ENCODE measurements around the gene TIMP3. TPM values are rescaled to one million over a fixed set of nuclear protein-coding genes. Genes with fewer than 3 reads are reported as not detected.
"Not testable (repeated sequence)": the region's sequence is repeated elsewhere in the genome, so short reads cannot be mapped to it uniquely, and the experiment has no call there.

TIMP3 gene
- total RNA-seq = 69.8 and 194 TPM in 2 replicates

- no peak for DNase-seq (ENCODE audit: extremely low read depth, low read depth, low spot score)
Measured at GRCh38 chr22:32801537-32802236, at the start of gene TIMP3. TIMP3 (plus strand) TSS chr22:32801705; CDS start chr22:32802002, 297 bp downstream.

- no peak for DNase-seq (ENCODE audit: extremely low read depth, low read depth, low spot score)
Measured at GRCh38 chr22:32752326-32752725, 49.2 kb upstream of the TIMP3 start.

- no peak for DNase-seq (ENCODE audit: extremely low read depth, low read depth, low spot score)
Measured at GRCh38 chr22:32752816-32753520, 48.5 kb upstream of the TIMP3 start.

GRCh38 chr22:32753591-32753990, 47.9 kb upstream of the TIMP3 start:
- DNase-seq (ENCODE audit: extremely low read depth, low read depth, low spot score) = no peak

- no peak for DNase-seq (ENCODE audit: extremely low read depth, low read depth, low spot score)
Measured at GRCh38 chr22:32754413-32755041, 47.0 kb upstream of the TIMP3 start.

GRCh38 chr22:32757086-32757762, 44.3 kb upstream of the TIMP3 start:
- DNase-seq (ENCODE audit: extremely low read depth, low read depth, low spot score) = not testable (repeated sequence)

- DNase-seq (ENCODE audit: extremely low read depth, low read depth, low spot score) = no peak
Measured at GRCh38 chr22:32758866-32759385, 42.6 kb upstream of the TIMP3 start.

GRCh38 chr22:32760396-32760795, 41.1 kb upstream of the TIMP3 start:
- DNase-seq (ENCODE audit: extremely low read depth, low read depth, low spot score) = no peak

- DNase-seq (ENCODE audit: extremely low read depth, low read depth, low spot score) = no peak
Measured at GRCh38 chr22:32760815-32761214, 40.7 kb upstream of the TIMP3 start.

- DNase-seq (ENCODE audit: extremely low read depth, low read depth, low spot score) = no peak
Measured at GRCh38 chr22:32761251-32761903, 40.1 kb upstream of the TIMP3 start.

- DNase-seq (ENCODE audit: extremely low read depth, low read depth, low spot score) = no peak
Measured at GRCh38 chr22:32764330-32765131, 37.0 kb upstream of the TIMP3 start.

GRCh38 chr22:32765132-32765618, 36.3 kb upstream of the TIMP3 start:
- no peak for DNase-seq (ENCODE audit: extremely low read depth, low read depth, low spot score)

- no peak for DNase-seq (ENCODE audit: extremely low read depth, low read depth, low spot score)
Measured at GRCh38 chr22:32771756-32772155, 29.7 kb upstream of the TIMP3 start.

GRCh38 chr22:32775957-32776356, 25.5 kb upstream of the TIMP3 start:
- no peak for DNase-seq (ENCODE audit: extremely low read depth, low read depth, low spot score)

GRCh38 chr22:32776397-32776796, 25.1 kb upstream of the TIMP3 start:
- DNase-seq (ENCODE audit: extremely low read depth, low read depth, low spot score) = no peak

GRCh38 chr22:32776802-32777201, 24.7 kb upstream of the TIMP3 start:
- DNase-seq (ENCODE audit: extremely low read depth, low read depth, low spot score) = no peak

- no peak for DNase-seq (ENCODE audit: extremely low read depth, low read depth, low spot score)
Measured at GRCh38 chr22:32777987-32778386, 23.5 kb upstream of the TIMP3 start.

GRCh38 chr22:32780726-32781310, 20.7 kb upstream of the TIMP3 start:
- no peak for DNase-seq (ENCODE audit: extremely low read depth, low read depth, low spot score)

- DNase-seq (ENCODE audit: extremely low read depth, low read depth, low spot score) = no peak
Measured at GRCh38 chr22:32781695-32782094, 19.8 kb upstream of the TIMP3 start.

Data from glomerular endothelial cell (primary cell).